Astrocyte (in vitro differentiated cells and primary cell): ENCODE measurements around the gene VASP.

Experiments used
- CTCF ChIP-seq: IDR thresholded peaks from 2 replicates; pipeline ENCODE4 v1.5.1; 2011; ENCODE audit warnings: low read depth, mild to moderate bottlenecking, inconsistent platforms, low read length, moderate library complexity; ENCODE audit not compliant: insufficient read depth
- EZH2 ChIP-seq: IDR thresholded peaks from 2 replicates; pipeline ENCODE4 v1.6.1; 2012; ENCODE audit warnings: mild to moderate bottlenecking, low read length, inconsistent platforms; ENCODE audit not compliant: insufficient read depth

- peak; percentile 19 for TF ChIP-seq CTCF
- no peak for TF ChIP-seq EZH2
Measured at GRCh38 chr19:45506246-45506988, 862 bp upstream of the VASP start.
